DMS153 (cell line): ENCODE results near the gene DCTN4.

ENCODE experiments used
- DNase-seq: peaks from one replicate; lab custom pipeline; 2025; lab: John Stamatoyannopoulos, UW

The DCTN4 gene

GRCh38 chr5:150670275-150670947 lies 88.4 kb downstream of the DCTN4 start:
- no peak for DNase-seq

GRCh38 chr5:150665044-150665443 lies 93.8 kb downstream of the DCTN4 start:
- DNase-seq = no peak

- DNase-seq = no peak
Measured at GRCh38 chr5:150663936-150664335, 94.9 kb downstream of the DCTN4 start.

- DNase-seq = no peak
Measured at GRCh38 chr5:150662731-150663516, 95.9 kb downstream of the DCTN4 start.

- DNase-seq = no peak
Measured at GRCh38 chr5:150661821-150662596, 96.8 kb downstream of the DCTN4 start.

GRCh38 chr5:150661086-150661485 lies 97.7 kb downstream of the DCTN4 start, which contains the start of gene MYOZ3:
MYOZ3 (plus strand) TSS chr5:150661251; CDS start chr5:150662942, 1,691 bp downstream.
- no peak for DNase-seq

- no peak for DNase-seq
Measured at GRCh38 chr5:150660108-150660831, 98.5 kb downstream of the DCTN4 start.

- DNase-seq = no peak
Measured at GRCh38 chr5:150659360-150660107, 99.3 kb downstream of the DCTN4 start.

GRCh38 chr5:150658699-150659265 lies 100.0 kb downstream of the DCTN4 start:
- no peak for DNase-seq
